Measurements from ENCODE around the gene RNF41.

The RNF41 gene

GRCh38 chr12:56230432-56231183 is 8.9 kb upstream of the RNF41 start:
- no peaks in the 10 kb centered on the region for H3K27me3 Mint-ChIP-seq
- H3K9me3 Mint-ChIP-seq = no peaks in the 10 kb centered on the region
- no peak overlapping the region for H3K27ac Mint-ChIP-seq
- peaks cover 2% of the 10 kb centered on the region for H3K36me3 Mint-ChIP-seq
- H3K4me1 Mint-ChIP-seq = no peaks in the 10 kb centered on the region
- no peak overlapping the region for H3K4me3 Mint-ChIP-seq

DNA sequence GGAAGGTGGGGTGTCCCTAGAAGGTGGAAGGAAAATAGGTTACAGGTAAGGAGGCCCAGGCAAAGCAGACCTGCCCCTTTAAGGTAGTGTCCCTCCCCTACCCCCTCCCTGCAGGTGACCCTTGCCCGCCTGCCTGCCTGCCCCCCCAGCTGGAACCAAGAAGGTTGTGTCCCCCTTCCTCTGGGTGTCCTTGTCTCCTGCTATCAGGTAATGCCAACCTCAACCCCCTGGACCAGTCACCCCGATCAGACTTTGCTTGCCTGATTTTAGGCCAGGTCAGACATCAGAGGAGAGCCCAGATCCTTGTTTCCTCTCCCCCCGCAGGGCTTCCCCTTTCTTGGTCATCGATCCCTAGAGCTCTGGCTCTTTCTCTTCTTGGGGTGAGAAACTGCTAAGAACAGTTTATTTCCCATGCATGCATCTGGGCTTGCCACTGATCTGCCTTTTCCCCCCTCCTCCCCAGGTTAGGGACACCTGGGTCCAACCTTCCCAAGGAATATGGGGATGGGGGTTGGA is 8.3 kb upstream of the RNF41 start, which contains the start of gene SLC39A5:
SLC39A5 (plus strand) TSS at position 136 of the 516 bp plus-strand sequence. CDS start 1,224 bp downstream, outside the sequence.
- Mint-ChIP-seq H3K4me1 (peaks cover 6% of the 10 kb centered on the region), H3K9me3 (no peaks in the 10 kb centered on the region), H3K27me3 (no peaks in the 10 kb centered on the region), H3K36me3 (peaks cover 2% of the 10 kb centered on the region), H3K4me3 (no peak within 1 kb of the TSS), H3K27ac (no peak within 1 kb of the TSS)

GRCh38 chr12:56229082-56229481 is 7.4 kb upstream of the RNF41 start:
- Mint-ChIP-seq H3K9me3 (no peaks in the 10 kb centered on the region), H3K4me1 (peaks cover 11% of the 10 kb centered on the region), H3K4me3 (no peak overlapping the region), H3K27ac (no peak overlapping the region), H3K27me3 (no peaks in the 10 kb centered on the region), H3K36me3 (peaks cover 2% of the 10 kb centered on the region)

DNA sequence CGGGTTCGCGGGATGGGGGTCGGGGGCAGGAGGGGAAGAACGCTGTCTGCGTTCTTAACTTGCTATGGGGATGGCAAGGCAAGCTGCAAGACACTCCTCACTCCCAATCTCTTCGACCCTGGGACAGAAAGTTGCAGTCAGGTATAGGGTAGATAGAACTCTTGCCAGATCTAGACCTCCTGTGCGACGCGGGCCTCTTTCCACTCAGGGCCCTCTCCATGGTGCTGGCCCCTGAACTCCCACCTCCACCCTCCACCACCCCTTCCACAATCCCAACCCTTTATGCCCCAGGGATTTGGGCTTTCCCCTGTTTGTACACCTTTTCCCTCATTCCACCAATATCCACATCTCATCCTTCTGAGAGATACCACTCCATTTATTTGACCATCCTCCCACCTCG is 3.2 kb upstream of the RNF41 start:
- peak overlapping the region; percentile 97 for H3K4me3 Mint-ChIP-seq
- peak overlapping the region; percentile 85 for H3K27ac Mint-ChIP-seq
- no peaks in the 10 kb centered on the region for H3K27me3 Mint-ChIP-seq
- H3K36me3 Mint-ChIP-seq = peaks cover 2% of the 10 kb centered on the region
- H3K9me3 Mint-ChIP-seq = no peaks in the 10 kb centered on the region
- H3K4me1 Mint-ChIP-seq = peaks cover 42% of the 10 kb centered on the region

GRCh38 chr12:56224102-56224701 is 2.5 kb upstream of the RNF41 start, which contains the start of gene NABP2:
NABP2 (plus strand) TSS chr12:56224342; CDS start chr12:56224857, 515 bp downstream.
- no peaks in the 10 kb centered on the region for H3K27me3 Mint-ChIP-seq
- peak within 1 kb of the TSS; percentile 97 for H3K4me3 Mint-ChIP-seq
- no peaks in the 10 kb centered on the region for H3K9me3 Mint-ChIP-seq
- peak within 1 kb of the TSS; percentile 85 for H3K27ac Mint-ChIP-seq
- peaks cover 42% of the 10 kb centered on the region for H3K4me1 Mint-ChIP-seq
- peaks cover 2% of the 10 kb centered on the region for H3K36me3 Mint-ChIP-seq

DNA sequence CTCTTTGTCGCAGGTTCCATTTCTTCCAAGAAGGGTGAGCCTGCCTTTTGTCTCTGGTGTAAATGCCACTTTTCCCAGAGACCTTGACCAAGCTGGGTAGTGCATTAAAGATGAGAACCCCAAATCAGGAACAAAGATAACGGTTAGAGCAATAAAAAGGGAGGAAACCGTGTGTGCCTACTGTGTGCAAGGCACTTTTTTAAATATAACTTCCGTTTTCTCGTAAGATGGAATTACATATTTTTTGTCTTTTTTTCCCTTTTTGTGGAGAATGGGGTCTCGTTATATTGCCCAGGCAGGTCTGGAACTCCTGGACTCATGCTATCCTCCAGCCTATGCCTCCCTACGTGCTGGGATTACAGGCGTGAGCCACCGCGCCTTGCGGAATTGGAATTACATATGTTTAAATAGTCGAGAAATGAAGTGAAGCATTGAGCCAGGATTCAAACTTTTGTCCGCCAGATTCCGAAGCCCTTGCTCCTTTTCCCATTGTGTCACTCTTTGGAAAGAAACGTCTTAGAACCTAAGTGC is 1.9 kb upstream of the RNF41 start:
- H3K9me3 Mint-ChIP-seq = no peaks in the 10 kb centered on the region
- peaks cover 2% of the 10 kb centered on the region for H3K36me3 Mint-ChIP-seq
- peak overlapping the region; percentile 97 for H3K4me3 Mint-ChIP-seq
- H3K27me3 Mint-ChIP-seq = no peaks in the 10 kb centered on the region
- peak overlapping the region; percentile 85 for H3K27ac Mint-ChIP-seq
- peaks cover 42% of the 10 kb centered on the region for H3K4me1 Mint-ChIP-seq

- H3K27me3 Mint-ChIP-seq = no peaks in the 10 kb centered on the region
- H3K4me3 Mint-ChIP-seq = peak overlapping the region; percentile 97
- peak overlapping the region; percentile 99 for H3K27ac Mint-ChIP-seq
- peaks cover 42% of the 10 kb centered on the region for H3K4me1 Mint-ChIP-seq
- H3K9me3 Mint-ChIP-seq = no peaks in the 10 kb centered on the region
- H3K36me3 Mint-ChIP-seq = peaks cover 2% of the 10 kb centered on the region
These were observed 791 bp upstream of the RNF41 start for GRCh38 chr12:56222531-56222895.

GRCh38 chr12:56221232-56221756 is 428 bp downstream of the RNF41 start:
- H3K9me3 Mint-ChIP-seq = no peaks in the 10 kb centered on the region
- peaks cover 1% of the 10 kb centered on the region for H3K36me3 Mint-ChIP-seq
- H3K4me1 Mint-ChIP-seq = peaks cover 46% of the 10 kb centered on the region
- peak overlapping the region; percentile 99 for H3K27ac Mint-ChIP-seq
- H3K27me3 Mint-ChIP-seq = no peaks in the 10 kb centered on the region
- peak overlapping the region; percentile 97 for H3K4me3 Mint-ChIP-seq

- H3K4me3 Mint-ChIP-seq = peak overlapping the region; percentile 97
- no peaks in the 10 kb centered on the region for H3K27me3 Mint-ChIP-seq
- H3K36me3 Mint-ChIP-seq = no peaks in the 10 kb centered on the region
- H3K9me3 Mint-ChIP-seq = no peaks in the 10 kb centered on the region
- H3K27ac Mint-ChIP-seq = peak overlapping the region; percentile 99
- H3K4me1 Mint-ChIP-seq = peaks cover 50% of the 10 kb centered on the region
These were observed 1.0 kb downstream of the RNF41 start for GRCh38 chr12:56220611-56221231.

DNA sequence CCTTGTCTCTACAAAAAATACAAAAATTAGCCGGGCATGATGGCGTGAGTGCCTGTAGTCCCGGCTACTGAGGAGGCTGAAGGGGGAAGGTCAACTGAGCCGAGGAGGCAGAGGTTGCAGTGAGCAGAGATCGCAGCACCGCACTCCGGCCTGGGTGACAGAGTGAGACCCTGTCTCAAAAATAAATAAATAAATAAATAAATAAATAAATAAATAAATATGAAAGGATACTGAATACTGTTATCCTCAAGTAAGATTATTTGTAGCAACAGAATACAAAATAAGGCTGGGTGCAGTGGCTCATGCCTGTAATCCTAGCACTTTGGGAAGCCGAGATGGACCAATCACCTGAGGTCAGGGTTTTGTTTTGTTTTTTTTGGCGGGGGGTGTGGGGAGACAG is 1.9 kb downstream of the RNF41 start:
- Mint-ChIP-seq H3K27ac (no peak overlapping the region), H3K4me1 (peaks cover 48% of the 10 kb centered on the region), H3K27me3 (no peaks in the 10 kb centered on the region), H3K36me3 (peaks cover 4% of the 10 kb centered on the region), H3K9me3 (no peaks in the 10 kb centered on the region), H3K4me3 (peak overlapping the region; percentile 30)

DNA sequence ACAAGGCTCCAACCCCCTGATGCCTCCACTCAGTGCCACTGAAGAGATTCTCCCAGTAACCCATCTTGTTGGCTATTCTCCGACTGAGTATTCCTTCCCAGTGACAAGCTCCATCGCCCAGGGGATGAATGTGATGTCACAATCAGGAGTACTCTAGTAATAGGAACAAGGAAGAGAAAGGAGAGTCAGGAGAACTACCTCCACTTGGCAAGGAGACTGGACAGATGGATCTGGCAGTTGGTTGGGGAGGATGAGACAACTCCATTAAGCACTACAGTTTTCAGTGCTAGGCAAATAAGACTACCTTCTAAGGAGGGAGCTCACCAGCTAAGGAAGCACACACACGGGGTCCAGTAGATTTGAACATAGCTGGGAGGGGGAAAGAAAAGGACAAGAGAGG is 5.3 kb downstream of the RNF41 start:
- H3K27me3 Mint-ChIP-seq = no peaks in the 10 kb centered on the region
- H3K36me3 Mint-ChIP-seq = peaks cover 8% of the 10 kb centered on the region
- H3K9me3 Mint-ChIP-seq = no peaks in the 10 kb centered on the region
- H3K27ac Mint-ChIP-seq = no peak overlapping the region
- H3K4me1 Mint-ChIP-seq = peaks cover 26% of the 10 kb centered on the region
- no peak overlapping the region for H3K4me3 Mint-ChIP-seq

DNA sequence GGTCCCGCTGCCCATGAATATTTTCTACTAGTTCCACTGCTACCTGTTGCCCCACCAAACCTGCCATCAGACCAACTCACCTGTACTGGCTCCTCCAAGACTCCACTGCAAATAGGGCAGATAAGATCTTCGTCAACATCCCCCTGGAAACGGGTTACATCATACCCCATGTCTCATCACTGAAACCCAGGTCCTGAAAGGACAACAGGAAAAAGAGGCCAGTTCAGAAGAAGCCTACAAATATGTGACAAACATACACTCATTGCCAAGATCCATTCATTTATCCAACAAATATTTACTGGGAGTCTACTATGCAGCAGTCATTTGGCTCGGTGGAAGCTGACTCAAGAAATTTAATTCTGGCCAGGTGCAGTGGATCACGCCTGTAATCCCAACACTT is 7.8 kb downstream of the RNF41 start:
- Mint-ChIP-seq H3K4me3 (no peak overlapping the region), H3K27ac (no peak overlapping the region), H3K4me1 (peaks cover 17% of the 10 kb centered on the region), H3K9me3 (no peaks in the 10 kb centered on the region), H3K36me3 (peaks cover 11% of the 10 kb centered on the region), H3K27me3 (no peaks in the 10 kb centered on the region)

DNA sequence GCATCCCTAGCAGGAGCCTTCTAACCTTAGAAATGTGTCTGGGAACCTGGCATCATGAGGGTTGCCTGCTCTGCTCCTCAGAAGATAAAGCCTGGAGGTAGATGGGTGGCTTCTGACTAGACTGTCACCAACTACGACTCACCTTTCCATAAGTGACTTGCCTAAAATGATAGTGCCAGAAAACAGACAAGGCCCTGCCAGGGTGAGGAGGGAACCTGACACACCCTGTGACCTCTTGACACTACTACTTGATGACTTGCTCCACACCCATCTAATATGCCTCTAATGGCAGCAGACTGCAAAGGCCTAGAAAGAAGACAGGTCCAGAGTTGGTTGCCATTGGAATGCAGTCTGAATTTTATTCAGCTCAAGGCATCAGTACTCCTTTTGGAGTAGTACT is 9.4 kb downstream of the RNF41 start:
- H3K27ac Mint-ChIP-seq = no peak overlapping the region
- H3K4me1 Mint-ChIP-seq = peaks cover 17% of the 10 kb centered on the region
- H3K4me3 Mint-ChIP-seq = no peak overlapping the region
- peaks cover 11% of the 10 kb centered on the region for H3K36me3 Mint-ChIP-seq
- no peaks in the 10 kb centered on the region for H3K27me3 Mint-ChIP-seq
- no peaks in the 10 kb centered on the region for H3K9me3 Mint-ChIP-seq

GRCh38 chr12:56208006-56208405 is 13.7 kb downstream of the RNF41 start:
- Mint-ChIP-seq H3K9me3 (no peaks in the 10 kb centered on the region), H3K4me3 (no peak overlapping the region), H3K36me3 (peaks cover 7% of the 10 kb centered on the region), H3K27ac (no peak overlapping the region), H3K27me3 (no peaks in the 10 kb centered on the region), H3K4me1 (peaks cover 4% of the 10 kb centered on the region)

GRCh38 chr12:56206452-56207166 is 15.1 kb downstream of the RNF41 start:
- Mint-ChIP-seq H3K4me1 (peaks cover 4% of the 10 kb centered on the region), H3K9me3 (no peaks in the 10 kb centered on the region), H3K4me3 (no peak overlapping the region), H3K36me3 (peaks cover 7% of the 10 kb centered on the region), H3K27ac (peak overlapping the region; percentile 25), H3K27me3 (no peaks in the 10 kb centered on the region)
